Right cardiac atrium (tissue), 5 donors: ENCODE measurements around the gene TSPOAP1. TPM values are rescaled to one million over a fixed set of nuclear protein-coding genes. Genes with fewer than 3 reads are reported as not detected.

Source experiments
- microRNA-seq, 2 donors: library from miRNA; unstranded; fragments of <30 nt; microRNA quantifications; one replicate each; pipeline ENCODE4 v1.2.0, GENCODE V29; 2020 to 2021
- polyA plus RNA-seq: library from polyadenylated mRNA; stranded (reverse); fragments of 200-250 nt; gene quantifications from one replicate; pipeline ENCODE4 v1.2.3, GENCODE V29; 2013
- total RNA-seq, 4 donors: library from RNA; stranded (reverse); fragmentation: NEBNext Ultra II Directional; extraction: Animal tissue kit (Norgen Biotek cat#: 25700); gene quantifications; one replicate each; pipeline ENCODE4 v1.2.1, GENCODE V29; 2021
- donor health status: healthy with polysubstance abuse.
- donor health status: DM: no; HTN: yes; CAD: no.
- donor health status: DM: no; HTN: no; CAD: no.
- donor health status: DM: no; HTN: yes; CAD: no; lungs with severe emphysema.
- donor health status: DM: yes; HTN: yes; CAD: no.

TSPOAP1 gene
- total and polyA plus RNA-seq, 5 donors, result 7.0 to 21.5 (median 17.2) TPM

Small RNA genes lying within 50 kb of the gene (microRNA-seq; reads per million reads assigned to microRNA genes)
- 0 reads per million in 2 donors for gene MIR4736

Other genes starting within 250 kb of the TSPOAP1 start
- 10 to 100 TPM; 58.1 to 73.0 (median 67.4) TPM for gene DYNLL2, start 245.4 kb downstream of the TSPOAP1 start, total RNA-seq
- gene DYNLL2, start 245.4 kb downstream of the TSPOAP1 start, polyA plus RNA-seq, result 73.4 TPM
- not detected for gene OR4D1, start 180.4 kb downstream of the TSPOAP1 start, total RNA-seq
- gene OR4D1, start 180.4 kb downstream of the TSPOAP1 start, polyA plus RNA-seq, result not detected
- not detected for gene OR4D2, start 161.8 kb downstream of the TSPOAP1 start, total RNA-seq
- not detected for gene OR4D2, start 161.8 kb downstream of the TSPOAP1 start, polyA plus RNA-seq
- gene EPX, start 136.1 kb downstream of the TSPOAP1 start, total RNA-seq, result not detected
- gene EPX, start 136.1 kb downstream of the TSPOAP1 start, polyA plus RNA-seq, result not detected
- gene MKS1, start 109.5 kb downstream of the TSPOAP1 start, total RNA-seq, result 10 to 100 TPM in 1 of 4 donors, 1 to 10 TPM in 3; 5.6 to 11.4 (median 7.2) TPM
- 5.9 TPM for gene MKS1, start 109.5 kb downstream of the TSPOAP1 start, polyA plus RNA-seq
- not detected for gene LPO, start 90.2 kb downstream of the TSPOAP1 start, total RNA-seq
- gene LPO, start 90.2 kb downstream of the TSPOAP1 start, polyA plus RNA-seq, result 0.29 TPM
- gene MPO, start 47.9 kb downstream of the TSPOAP1 start, total RNA-seq, result under 1 TPM; 0.06 to 0.50 (median 0.23) TPM
- gene MPO, start 47.9 kb downstream of the TSPOAP1 start, polyA plus RNA-seq, result 0.07 TPM
- 10 to 100 TPM; 51.9 to 65.6 (median 61.6) TPM for gene SUPT4H1, start 23.4 kb upstream of the TSPOAP1 start, total RNA-seq
- 69.3 TPM for gene SUPT4H1, start 23.4 kb upstream of the TSPOAP1 start, polyA plus RNA-seq
- 1 to 10 TPM; 2.0 to 8.1 (median 4.3) TPM for gene RNF43, start 88.7 kb upstream of the TSPOAP1 start, total RNA-seq
- gene RNF43, start 88.7 kb upstream of the TSPOAP1 start, polyA plus RNA-seq, result 3.7 TPM
- under 1 TPM in 3 of 4 donors, not detected in 1; 0.06 to 0.23 (median 0.08) TPM for gene HSF5, start 159.6 kb upstream of the TSPOAP1 start, total RNA-seq
- 0.02 TPM for gene HSF5, start 159.6 kb upstream of the TSPOAP1 start, polyA plus RNA-seq
- gene MTMR4, start 185.8 kb upstream of the TSPOAP1 start, total RNA-seq, result 10 to 100 TPM; 11.5 to 26.5 (median 23.5) TPM
- 8.5 TPM for gene MTMR4, start 185.8 kb upstream of the TSPOAP1 start, polyA plus RNA-seq